IPS DF 19.7 (cell line): Measurements from ENCODE around the gene CENPK.
A peak's percentile ranks its signal among the peaks of the same experiment; 100 is the strongest.
"Not testable (repeated sequence)": the region's sequence is repeated elsewhere in the genome, so short reads cannot be mapped to it uniquely, and the experiment has no call there.

Experiments used
- DNase-seq: peaks from one replicate; pipeline ENCODE4 v3.0.0-alpha.2; 2013; ENCODE audit warnings: low read depth, low spot score

CENPK gene

DNA sequence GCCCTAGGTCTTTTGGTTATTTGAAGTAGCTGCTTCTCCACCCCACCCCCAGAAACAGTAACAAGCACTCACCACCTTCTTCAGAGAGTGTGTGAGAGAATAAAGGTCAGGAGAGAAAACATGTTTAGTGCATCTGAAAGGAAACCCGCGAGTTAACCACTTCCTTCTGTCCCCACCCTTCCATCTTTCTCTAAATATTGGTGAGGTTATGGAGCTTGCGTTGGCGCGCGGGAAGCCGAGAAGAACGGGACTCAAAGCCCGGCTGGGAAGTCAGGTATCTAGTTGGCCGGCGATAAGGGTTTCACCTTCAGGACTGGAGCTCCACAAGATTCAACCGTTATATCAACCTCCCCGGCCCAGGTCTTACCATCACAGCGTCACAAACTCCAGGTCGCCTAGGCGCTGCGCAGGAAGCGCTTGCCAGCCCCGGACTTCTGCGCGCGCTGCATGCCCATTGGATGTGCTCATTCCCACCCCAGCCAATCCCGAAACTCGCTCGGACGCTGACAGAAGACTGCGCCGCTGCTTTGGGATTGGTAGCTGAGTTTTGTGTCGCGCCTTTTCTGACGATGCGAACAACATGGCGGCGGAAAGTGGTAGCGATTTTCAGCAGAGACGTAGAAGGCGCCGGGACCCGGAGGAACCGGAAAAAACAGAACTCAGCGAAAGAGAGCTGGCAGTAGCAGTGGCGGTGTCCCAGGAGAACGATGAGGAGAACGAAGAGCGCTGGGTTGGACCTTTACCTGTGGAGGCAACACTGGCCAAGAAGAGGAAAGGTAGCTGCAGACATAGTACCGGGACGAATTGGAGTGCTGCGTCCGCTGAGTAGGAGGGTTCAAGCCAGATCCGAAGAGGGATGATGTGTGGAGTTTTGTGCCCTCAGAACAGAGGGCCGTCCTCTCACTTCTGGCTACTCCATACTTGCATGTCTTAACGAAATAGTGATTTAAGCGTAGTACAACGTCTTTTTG, at the start of gene CENPK, which contains the start of gene PPWD1:
Gene CENPK (minus strand): TSS at position 438 of the 971 bp plus-strand sequence. CDS start 8,261 bp downstream, outside the sequence.
Gene PPWD1 (plus strand): TSS at position 566 of the 971 bp plus-strand sequence. CDS start 15 bp downstream, at position 581.
- peak; percentile 90 for DNase-seq

- no peak for DNase-seq
Measured at GRCh38 chr5:65612298-65612907, 49.4 kb upstream of the CENPK start.

DNA sequence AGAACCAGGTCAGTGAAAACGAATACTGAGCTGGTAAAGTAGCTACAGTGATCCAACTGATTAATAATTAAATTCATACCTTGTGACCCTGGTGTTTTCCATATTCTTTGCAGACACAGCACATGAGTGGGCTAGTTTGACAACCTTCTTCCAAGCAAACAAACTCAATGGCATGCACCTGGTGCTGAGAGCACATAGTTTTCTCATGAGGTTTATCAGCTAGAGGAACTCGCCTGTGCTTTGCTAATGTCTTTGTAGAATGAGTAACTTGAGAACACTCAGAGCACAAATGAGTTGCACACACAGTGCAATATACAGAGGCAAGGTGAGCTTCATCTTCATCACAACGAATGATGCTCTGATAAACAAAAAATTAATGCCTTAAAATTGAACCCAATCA, 48.6 kb upstream of the CENPK start:
- no peak for DNase-seq

DNA sequence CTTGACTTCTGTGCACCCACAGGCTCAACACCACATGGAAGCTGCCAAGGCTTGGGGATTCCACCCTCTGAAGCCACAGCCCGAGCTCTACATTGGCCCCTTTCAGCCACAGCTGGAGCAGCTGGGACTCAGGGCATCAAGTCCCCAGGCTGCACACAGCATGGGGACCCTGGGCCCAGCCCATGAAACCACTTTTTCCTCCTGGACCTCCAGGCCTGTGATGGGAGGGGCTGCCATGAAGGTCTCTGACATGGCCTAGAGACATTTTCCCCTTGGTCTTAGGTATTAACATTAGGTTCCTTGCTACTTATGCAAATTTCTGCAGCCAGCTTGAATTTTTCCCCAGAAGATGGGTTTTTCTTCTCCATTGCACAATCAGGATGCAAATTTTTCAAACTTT, 38.8 kb upstream of the CENPK start:
- not testable (repeated sequence) for DNase-seq

- no peak for DNase-seq
Measured at GRCh38 chr5:65588694-65589093, 25.7 kb upstream of the CENPK start.

- DNase-seq: no peak
Measured at GRCh38 chr5:65577141-65577540, 14.2 kb upstream of the CENPK start.

- DNase-seq: no peak
Measured at GRCh38 chr5:65570598-65571226, 7.7 kb upstream of the CENPK start.

DNA sequence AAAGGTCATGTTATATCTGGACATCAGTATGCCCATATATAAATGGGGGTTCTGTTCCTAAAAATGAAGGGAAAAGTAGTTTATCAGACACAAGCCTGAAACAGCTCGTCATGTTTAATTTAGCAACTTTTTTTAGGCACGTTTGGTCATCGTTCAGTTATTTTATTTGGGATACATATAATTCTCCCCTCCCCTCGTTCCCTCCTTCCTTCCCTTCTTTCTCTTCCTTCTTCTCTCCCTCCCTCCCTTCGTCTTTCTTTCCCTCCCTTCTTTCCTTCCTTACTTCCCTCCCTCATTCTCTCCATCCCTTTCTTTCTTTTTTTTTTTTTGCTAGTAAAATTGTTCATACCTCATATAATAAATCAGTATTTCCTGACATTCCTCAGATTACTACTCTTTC, 3.5 kb upstream of the CENPK start:
- DNase-seq: no peak

- DNase-seq: no peak
Measured at GRCh38 chr5:65563777-65564176, 809 bp upstream of the CENPK start.

GRCh38 chr5:65556718-65557117, 6.2 kb downstream of the CENPK start:
- no peak for DNase-seq

DNA sequence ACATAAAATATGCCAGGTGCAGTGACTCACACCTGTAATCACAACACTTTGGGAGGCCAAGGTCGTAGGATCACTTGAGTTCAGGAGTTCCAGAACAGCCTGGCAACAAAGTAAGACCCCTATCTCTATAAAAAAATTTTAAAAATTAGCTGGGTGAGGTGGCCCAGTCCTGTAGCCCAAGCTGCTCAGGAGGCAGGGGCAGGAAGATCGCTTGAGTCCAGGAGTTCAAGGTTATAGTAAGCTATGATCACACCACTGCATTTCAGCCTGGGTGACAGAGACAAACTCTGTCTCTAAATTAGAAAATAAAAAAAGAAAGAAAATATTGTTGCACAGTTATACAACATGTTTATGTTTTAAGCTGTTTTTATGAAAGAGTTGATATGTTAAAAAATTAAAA, 6.8 kb downstream of the CENPK start:
- no peak for DNase-seq

- DNase-seq: no peak
Measured at GRCh38 chr5:65555287-65555686, 7.7 kb downstream of the CENPK start.

GRCh38 chr5:65553941-65554340, 9.0 kb downstream of the CENPK start:
- DNase-seq: no peak

DNA sequence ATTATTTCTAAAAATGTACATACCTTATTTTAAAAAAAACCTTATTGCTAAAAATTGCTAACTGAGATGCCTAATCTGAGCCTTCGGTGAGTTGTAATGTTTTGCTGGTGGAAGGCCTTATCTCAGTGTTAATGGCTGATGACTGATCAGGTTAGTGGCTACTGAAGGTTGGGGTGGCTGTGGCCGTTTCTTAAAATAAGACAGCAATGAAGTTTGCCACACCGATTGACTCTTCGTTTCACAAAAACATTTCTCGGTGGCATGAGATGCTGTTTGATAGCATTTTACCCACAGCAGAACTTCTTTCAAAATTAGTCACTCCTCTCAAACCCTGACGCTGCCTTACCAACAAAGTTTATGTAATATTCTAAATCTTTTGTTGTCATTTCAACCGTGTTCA, 14.7 kb downstream of the CENPK start:
- no peak for DNase-seq

DNA sequence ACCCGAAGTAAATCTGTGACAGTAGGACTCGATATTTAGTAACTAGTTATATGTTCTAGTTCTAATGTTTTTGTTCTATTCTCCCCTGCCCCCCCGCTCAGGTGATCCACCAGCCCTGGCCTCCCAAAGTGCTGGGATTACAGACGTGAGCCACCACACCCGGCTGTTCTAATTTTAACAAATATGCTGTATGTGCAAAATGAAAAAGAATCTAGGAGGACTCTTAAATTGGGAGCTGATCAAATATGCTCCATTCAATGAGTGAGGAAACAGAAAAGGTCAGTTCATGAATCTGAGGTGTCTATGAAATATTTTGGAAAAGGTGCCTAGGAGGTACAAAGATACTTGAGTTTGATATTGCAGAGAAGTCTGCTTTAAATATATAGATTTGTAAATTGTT, 16.8 kb downstream of the CENPK start:
- no peak for DNase-seq

- no peak for DNase-seq
Measured at GRCh38 chr5:65544473-65544872, 18.5 kb downstream of the CENPK start.

DNA sequence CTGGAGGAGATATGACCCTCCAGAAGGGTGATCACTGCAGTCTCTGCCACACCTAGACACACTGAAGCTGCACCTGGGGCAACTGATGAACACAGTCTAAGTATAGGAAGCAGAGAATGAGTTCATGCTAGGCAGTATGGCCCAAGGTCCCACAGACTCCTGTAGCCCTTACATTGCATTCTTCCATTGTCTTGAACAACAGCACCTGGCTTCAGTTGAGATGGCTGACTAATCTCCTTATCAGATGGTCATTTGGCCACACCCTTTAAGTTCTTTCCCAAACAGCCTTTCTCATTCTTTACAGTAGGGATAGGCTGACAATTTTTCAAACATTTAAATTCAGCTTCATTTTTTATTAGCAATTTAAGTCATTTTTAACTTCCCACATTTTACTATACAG, 23.1 kb downstream of the CENPK start:
- DNase-seq: no peak

- no peak for DNase-seq
Measured at GRCh38 chr5:65535529-65535987, 27.4 kb downstream of the CENPK start.

GRCh38 chr5:65530904-65531303, 32.1 kb downstream of the CENPK start:
- DNase-seq: no peak

- no peak for DNase-seq
Measured at GRCh38 chr5:65525726-65526125, 37.2 kb downstream of the CENPK start.

DNA sequence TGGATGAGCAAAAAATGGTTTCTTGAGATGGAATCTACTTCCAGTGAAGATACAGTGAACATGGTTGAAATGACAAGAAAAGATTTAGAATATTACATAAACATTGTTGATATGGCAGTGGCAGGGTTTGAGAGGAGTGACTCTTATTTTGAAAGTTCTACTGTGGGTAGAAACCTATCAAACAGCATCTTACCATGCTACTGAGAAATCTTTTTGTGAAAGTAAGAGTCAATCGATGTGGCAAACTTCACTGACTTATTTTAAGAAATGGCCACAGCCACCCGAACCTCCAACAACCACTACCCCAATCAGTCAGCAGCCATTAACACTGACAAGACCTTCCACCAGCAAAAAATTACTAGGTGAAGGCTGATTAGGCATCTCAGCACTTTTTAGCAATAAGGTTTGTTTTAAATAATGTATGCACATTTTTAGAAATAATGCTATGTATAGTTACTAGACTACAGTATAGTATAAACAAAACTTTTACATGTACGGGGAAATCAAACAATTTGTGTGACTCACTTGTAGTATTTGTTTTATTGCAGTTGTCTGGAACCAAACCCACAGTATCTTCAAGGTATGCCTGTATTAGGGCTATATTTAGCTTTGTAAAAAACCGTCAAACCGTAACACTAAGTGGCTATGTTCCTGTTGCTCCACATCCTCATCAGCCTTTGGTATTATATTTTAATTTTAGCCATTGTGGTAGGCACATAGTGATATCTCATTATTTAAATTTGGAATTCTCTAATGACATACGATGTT, 50.6 kb downstream of the CENPK start:
- no peak for DNase-seq
